ENCODE data around the gene GLI2.

DNA sequence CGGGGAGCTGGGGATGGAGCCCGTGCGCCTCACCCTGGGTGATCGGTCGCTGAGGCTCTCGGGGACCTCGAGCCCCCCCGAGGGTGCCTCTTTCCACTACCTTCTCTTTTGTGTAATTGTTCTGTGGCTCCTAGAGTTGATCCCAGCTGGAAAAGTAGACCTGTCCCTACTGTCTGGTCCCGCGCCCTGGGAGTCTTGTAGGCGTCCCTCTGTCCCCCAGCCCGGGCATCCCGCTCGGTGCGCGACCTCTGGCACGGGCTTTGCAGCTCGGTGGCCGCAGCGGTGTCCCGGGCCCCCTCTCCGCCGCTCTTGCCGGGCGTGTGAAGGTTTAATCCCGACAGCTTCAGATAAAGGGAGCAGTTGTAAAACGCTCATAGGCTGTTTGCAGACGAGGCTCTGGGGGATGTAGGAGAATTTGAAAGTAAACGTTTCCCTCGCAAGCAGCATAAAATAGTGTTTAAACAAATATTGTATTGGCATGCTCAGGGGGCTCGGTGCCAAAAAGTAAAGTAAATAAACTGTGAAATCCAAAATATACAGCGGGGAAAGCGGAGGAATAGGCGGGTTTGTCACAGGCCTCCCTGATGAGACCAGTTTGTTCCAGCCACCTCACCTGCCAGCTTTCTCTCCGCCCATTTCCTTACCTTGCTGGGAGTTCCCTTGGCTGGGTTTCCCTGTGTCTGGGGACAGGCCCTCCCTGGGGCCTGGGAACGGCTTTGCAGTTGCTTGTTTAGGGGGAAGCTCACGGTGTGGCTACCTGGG lies 1.9 kb downstream of the GLI2 start:
- TF ChIP-seq, protein P1, sequence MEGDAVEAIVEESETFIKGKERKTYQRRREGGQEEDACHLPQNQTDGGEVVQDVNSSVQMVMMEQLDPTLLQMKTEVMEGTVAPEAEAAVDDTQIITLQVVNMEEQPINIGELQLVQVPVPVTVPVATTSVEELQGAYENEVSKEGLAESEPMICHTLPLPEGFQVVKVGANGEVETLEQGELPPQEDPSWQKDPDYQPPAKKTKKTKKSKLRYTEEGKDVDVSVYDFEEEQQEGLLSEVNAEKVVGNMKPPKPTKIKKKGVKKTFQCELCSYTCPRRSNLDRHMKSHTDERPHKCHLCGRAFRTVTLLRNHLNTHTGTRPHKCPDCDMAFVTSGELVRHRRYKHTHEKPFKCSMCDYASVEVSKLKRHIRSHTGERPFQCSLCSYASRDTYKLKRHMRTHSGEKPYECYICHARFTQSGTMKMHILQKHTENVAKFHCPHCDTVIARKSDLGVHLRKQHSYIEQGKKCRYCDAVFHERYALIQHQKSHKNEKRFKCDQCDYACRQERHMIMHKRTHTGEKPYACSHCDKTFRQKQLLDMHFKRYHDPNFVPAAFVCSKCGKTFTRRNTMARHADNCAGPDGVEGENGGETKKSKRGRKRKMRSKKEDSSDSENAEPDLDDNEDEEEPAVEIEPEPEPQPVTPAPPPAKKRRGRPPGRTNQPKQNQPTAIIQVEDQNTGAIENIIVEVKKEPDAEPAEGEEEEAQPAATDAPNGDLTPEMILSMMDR (IDR thresholded peaks at IDR 0.05), result no peak
- TF ChIP-seq POLR2AphosphoS5 (IDR thresholded peaks at IDR 0.05; ENCODE audit: low read depth, low read length) (no peak), SIN3A (IDR thresholded peaks at IDR 0.05; ENCODE audit: borderline replicate concordance, insufficient read depth, low read depth, low read length) (no peak)
- TF ChIP-seq, protein P2, sequence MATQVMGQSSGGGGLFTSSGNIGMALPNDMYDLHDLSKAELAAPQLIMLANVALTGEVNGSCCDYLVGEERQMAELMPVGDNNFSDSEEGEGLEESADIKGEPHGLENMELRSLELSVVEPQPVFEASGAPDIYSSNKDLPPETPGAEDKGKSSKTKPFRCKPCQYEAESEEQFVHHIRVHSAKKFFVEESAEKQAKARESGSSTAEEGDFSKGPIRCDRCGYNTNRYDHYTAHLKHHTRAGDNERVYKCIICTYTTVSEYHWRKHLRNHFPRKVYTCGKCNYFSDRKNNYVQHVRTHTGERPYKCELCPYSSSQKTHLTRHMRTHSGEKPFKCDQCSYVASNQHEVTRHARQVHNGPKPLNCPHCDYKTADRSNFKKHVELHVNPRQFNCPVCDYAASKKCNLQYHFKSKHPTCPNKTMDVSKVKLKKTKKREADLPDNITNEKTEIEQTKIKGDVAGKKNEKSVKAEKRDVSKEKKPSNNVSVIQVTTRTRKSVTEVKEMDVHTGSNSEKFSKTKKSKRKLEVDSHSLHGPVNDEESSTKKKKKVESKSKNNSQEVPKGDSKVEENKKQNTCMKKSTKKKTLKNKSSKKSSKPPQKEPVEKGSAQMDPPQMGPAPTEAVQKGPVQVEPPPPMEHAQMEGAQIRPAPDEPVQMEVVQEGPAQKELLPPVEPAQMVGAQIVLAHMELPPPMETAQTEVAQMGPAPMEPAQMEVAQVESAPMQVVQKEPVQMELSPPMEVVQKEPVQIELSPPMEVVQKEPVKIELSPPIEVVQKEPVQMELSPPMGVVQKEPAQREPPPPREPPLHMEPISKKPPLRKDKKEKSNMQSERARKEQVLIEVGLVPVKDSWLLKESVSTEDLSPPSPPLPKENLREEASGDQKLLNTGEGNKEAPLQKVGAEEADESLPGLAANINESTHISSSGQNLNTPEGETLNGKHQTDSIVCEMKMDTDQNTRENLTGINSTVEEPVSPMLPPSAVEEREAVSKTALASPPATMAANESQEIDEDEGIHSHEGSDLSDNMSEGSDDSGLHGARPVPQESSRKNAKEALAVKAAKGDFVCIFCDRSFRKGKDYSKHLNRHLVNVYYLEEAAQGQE (IDR thresholded peaks at IDR 0.05; ENCODE audit: insufficient read depth in 1 of 2, low read depth in 2 of 2, low read length in 1 of 2), result no peak
